Left lung (tissue), 10 donors: Measurements from ENCODE around the gene ENG. TPM values are rescaled to one million over a fixed set of nuclear protein-coding genes. Genes with fewer than 3 reads are reported as not detected.

Experiments
- ATAC-seq: fragments of 200-7000 bp; cut with Tn5 transposase; one replicate; pipeline ENCODE4 v1.9.1; 2020; ENCODE audit warnings: moderate library complexity
- DNase-seq, 4 donors: peaks; one replicate each; pipeline ENCODE4 v3.0.0-alpha.2; 2013 to 2020
- H3K27ac ChIP-seq, 2 donors: fragments of 200-600 bp; sonication (generic) in 1 of 2; one replicate each; pipeline versions ENCODE4 v1.5.0 to v1.8.0; 2020 to 2021
- H3K27me3 ChIP-seq, 2 donors: fragments of 200-600 bp; sonication (generic) in 1 of 2; one replicate each; pipeline versions ENCODE4 v1.5.0 to v1.8.0; 2020 to 2021
- H3K36me3 ChIP-seq, 2 donors: fragments of 200-600 bp; sonication (generic) in 1 of 2; one replicate each; pipeline versions ENCODE4 v1.5.0 to v1.8.0; 2020 to 2021
- H3K4me1 ChIP-seq, 2 donors: fragments of 200-600 bp; one replicate each; pipeline ENCODE4 v1.8.0; 2021
- H3K4me3 ChIP-seq, 2 donors: fragments of 200-600 bp; sonication (generic) in 1 of 2; one replicate each; pipeline versions ENCODE4 v1.5.0 to v1.8.0; 2020 to 2021; ENCODE audit warnings: mild to moderate bottlenecking in 1 of 2
- H3K9me3 ChIP-seq, 2 donors: fragments of 200-600 bp; sonication (generic) in 1 of 2; one replicate each; pipeline versions ENCODE4 v1.5.0 to v1.8.0; 2020 to 2021
- intact Hi-C, 2 donors: fragments of 100-400 bp; cut with DNase I; formaldehyde crosslinking; loops; one replicate each; pipeline versions ENCODE4 v1.11.2 to v1.14.2; 2022
- polyA plus RNA-seq, 6 donors: library from polyadenylated mRNA; unstranded; fragments of 120-200 nt; gene quantifications; one replicate each; pipeline ENCODE4 v1.2.1, GENCODE V29; 2013; ENCODE audit not compliant: insufficient read length in 6 of 6
- total RNA-seq, 2 donors: library from RNA; stranded (reverse); fragmentation: NEBNext Ultra II Directional; extraction: Animal tissue kit (Norgen Biotek cat#: 25700); gene quantifications; one replicate each; pipeline ENCODE4 v1.2.1, GENCODE V29; 2021
- TF ChIP-seq, protein P1 (sequence below), 2 donors: fragments of 200-600 bp; sonication (generic) in 1 of 2; IDR thresholded peaks; one replicate each; pipeline versions ENCODE4 v1.5.0 to v1.8.0; 2021; ENCODE audit warnings: antibody characterized with exemption in 2 of 2
- donor health status: DM: no; HTN: yes; CAD: no.
- donor health status: DM: no; HTN: no; CAD: no.

Gene ENG
- total and polyA plus RNA-seq, 8 donors, result 71.8 to 354 (median 93.6) TPM

DNA sequence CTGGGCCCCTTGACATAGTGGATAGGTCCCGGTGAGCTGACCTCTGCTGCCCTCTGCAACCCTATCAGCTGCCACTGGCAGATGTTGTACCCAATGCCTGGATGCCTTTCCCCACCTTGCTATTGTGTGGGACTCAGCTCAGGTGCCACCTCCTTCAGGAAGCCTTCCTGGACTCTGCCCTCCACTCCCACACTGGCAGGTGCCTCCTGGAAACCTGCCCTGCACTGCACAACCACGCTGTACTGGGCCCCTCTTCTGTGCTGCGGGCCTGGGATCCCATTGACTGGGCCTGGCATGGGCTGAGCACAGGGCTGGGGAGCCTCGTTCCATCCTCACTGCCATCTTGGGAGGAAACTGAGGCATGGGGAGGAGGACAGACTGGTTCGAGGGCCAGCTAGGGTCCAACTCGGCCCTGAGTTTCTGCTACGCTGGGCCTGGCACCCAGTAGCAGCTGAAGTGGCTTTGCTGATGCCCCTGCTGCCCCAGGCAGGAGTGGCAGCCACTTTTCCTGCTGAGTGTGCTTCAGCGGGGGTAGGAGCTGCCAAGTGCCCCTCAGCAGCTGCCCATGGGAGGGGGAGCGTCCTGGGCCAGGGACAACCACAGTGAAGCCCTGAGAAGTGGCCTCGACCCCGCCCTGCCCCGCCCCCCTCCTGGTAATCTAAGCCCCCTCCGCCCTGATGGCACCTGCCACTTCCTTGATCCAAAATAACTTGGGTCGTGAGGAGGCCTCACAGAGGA is 21.7 kb upstream of the ENG start:
- TF ChIP-seq, protein P1, sequence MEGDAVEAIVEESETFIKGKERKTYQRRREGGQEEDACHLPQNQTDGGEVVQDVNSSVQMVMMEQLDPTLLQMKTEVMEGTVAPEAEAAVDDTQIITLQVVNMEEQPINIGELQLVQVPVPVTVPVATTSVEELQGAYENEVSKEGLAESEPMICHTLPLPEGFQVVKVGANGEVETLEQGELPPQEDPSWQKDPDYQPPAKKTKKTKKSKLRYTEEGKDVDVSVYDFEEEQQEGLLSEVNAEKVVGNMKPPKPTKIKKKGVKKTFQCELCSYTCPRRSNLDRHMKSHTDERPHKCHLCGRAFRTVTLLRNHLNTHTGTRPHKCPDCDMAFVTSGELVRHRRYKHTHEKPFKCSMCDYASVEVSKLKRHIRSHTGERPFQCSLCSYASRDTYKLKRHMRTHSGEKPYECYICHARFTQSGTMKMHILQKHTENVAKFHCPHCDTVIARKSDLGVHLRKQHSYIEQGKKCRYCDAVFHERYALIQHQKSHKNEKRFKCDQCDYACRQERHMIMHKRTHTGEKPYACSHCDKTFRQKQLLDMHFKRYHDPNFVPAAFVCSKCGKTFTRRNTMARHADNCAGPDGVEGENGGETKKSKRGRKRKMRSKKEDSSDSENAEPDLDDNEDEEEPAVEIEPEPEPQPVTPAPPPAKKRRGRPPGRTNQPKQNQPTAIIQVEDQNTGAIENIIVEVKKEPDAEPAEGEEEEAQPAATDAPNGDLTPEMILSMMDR (IDR thresholded peaks at IDR 0.05), result no peak
- DNase-seq, result peak in 2 of 4 donors; percentile 45 to 85
- H3K9me3 ChIP-seq, result no peaks in the 10 kb centered on the region
- peaks cover 0 to 21% of the 10 kb centered on the region in 2 donors for H3K36me3 ChIP-seq
- H3K4me1 ChIP-seq, result peaks cover 27 to 56% of the 10 kb centered on the region in 2 donors
- ATAC-seq, result peak; percentile 61
- intact Hi-C loops, result loop anchor here in 1 of 2 donors (10.0 kb wide), 1 partner anchor 81 kb away; no protein-coding TSS in a partner anchor
- H3K27ac ChIP-seq, result peak overlapping the region; percentile 70 to 75
- H3K27me3 ChIP-seq, result peaks cover 0 to 13% of the 10 kb centered on the region in 2 donors
- H3K4me3 ChIP-seq, result peak overlapping the region; percentile 7 to 46

DNA sequence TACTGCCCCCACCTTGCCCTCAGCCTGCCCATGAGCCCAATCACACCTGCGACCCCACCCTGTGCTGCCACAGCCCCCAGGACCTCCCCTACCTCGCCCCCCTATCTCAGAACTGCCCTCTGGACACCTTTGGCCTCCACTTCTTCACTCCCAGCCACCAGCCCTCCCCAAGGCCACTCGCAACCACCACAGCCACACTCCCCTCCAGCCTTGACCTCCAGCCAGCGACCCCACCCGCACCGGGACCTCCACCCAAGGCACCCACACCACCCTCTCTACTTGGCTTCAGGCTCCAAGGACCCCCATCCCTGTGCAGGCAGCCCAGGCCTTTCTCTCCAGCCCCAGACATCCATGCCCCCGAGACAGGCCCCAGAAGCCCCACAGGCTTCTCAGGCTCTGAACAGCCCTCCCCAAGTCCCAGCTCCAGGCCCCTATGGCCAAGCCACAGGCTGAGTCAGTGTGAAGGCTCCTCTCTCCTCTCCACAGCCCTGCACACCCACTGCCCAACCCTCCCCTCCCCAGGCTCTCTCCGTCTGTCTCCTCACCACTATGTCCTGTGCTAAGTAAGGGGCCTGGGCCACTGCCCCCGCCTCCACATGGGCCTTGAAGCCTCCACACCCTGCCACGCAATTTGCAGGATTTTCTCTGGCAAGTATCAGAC is 21.0 kb upstream of the ENG start:
- no peaks in the 10 kb centered on the region for H3K9me3 ChIP-seq
- peaks cover 0 to 13% of the 10 kb centered on the region in 2 donors for H3K27me3 ChIP-seq
- DNase-seq (no peak), ATAC-seq (peak; percentile 30)
- H3K4me3 ChIP-seq, result peak overlapping the region; percentile 7 to 46
- peak overlapping the region; percentile 70 to 72 for H3K27ac ChIP-seq
- TF ChIP-seq, protein P1 (IDR thresholded peaks at IDR 0.05), result no peak
- H3K36me3 ChIP-seq, result peaks cover 0 to 29% of the 10 kb centered on the region in 2 donors
- intact Hi-C loops, result loop anchor here in 1 of 2 donors (10.0 kb wide), 1 partner anchor 81 kb away; no protein-coding TSS in a partner anchor
- peaks cover 27 to 56% of the 10 kb centered on the region in 2 donors for H3K4me1 ChIP-seq

DNA sequence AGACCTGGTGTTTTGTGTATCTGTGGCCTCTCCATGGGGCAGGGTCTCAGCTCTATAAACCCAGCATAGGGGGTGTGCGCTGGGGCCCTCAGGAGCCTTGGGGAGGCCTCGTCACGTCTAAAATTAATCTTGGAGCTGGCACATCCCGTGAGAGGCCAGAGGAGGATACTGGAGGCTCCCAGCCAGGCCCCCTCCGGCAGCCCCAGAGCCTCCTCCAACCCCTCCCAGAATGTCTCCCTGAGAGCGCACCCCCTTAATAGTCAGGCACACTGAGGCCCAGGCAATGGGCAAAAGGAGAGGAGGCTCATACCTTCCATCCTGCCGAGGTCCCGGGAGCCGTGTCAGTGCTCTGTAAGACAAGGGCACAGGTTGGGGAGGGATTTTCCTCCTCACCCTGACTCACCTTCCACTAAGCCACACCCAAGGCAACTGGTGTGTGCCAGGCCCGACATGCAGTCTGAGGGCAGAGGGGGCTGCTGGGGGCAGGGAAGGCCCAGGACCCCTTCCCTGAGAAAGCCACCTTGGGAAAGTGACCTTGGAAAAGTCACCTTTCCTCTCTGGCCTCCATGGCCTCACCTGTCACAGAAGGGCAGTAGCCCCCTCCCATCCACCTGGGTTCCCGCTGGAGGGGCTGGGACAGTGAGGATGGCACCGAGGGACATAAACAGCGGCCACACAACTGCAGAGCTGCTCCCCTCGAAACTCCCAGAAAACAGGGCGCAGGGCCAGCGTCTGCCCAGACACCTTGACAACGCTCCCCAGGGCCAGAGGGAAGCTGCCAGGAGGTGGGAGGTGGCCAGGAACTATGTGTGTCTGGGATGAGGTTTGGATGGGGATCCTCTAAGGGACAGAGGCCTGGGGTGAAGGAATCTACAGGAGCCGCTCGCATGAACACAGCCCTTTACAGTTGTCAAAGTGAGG is 20.1 kb upstream of the ENG start:
- peaks cover 27 to 60% of the 10 kb centered on the region in 2 donors for H3K4me1 ChIP-seq
- H3K36me3 ChIP-seq, result peaks cover 0 to 30% of the 10 kb centered on the region in 2 donors
- ATAC-seq, result no peak
- peaks cover 0 to 13% of the 10 kb centered on the region in 2 donors for H3K27me3 ChIP-seq
- peak overlapping the region in 1 of 2 donors; percentile 14 for H3K4me3 ChIP-seq
- no peaks in the 10 kb centered on the region for H3K9me3 ChIP-seq
- TF ChIP-seq, protein P1 (IDR thresholded peaks at IDR 0.05), result no peak
- peak in 1 of 4 donors; percentile 73 for DNase-seq
- intact Hi-C loops, result loop anchor here in 1 of 2 donors (5.0 to 10.0 kb wide), 2 partner anchors 80 to 137 kb away; partner anchors contain the start of gene TOR2A
- peak overlapping the region in 1 of 2 donors; percentile 70 for H3K27ac ChIP-seq

DNA sequence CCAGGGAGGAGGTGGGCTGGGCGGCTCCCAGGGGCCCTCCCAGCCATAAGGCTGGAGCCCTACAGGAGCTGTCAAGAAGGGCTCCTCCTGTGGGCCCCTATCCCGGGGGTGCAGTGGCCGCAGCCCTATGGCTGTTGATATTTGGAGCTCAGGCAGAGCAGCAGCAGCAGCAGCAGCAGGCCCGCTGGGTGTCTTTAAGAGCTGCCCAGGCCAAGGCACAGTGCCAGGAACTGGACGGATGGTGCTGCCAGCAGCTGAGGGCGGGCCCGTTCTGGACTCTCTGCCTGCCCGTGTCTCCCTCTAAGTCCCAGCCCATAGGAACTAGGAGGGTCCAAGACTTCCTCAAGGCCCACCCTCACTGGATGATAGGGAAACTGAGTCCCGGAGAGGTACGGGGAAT is 19.4 kb upstream of the ENG start:
- intact Hi-C loops, result loop anchor here in 1 of 2 donors (5.0 to 10.0 kb wide), 2 partner anchors 79 to 137 kb away; partner anchors contain the start of gene TOR2A
- Histone ChIP-seq H3K4me3 (peak overlapping the region in 1 of 2 donors; percentile 14), H3K36me3 (peaks cover 0 to 30% of the 10 kb centered on the region in 2 donors), H3K27ac (peak overlapping the region in 1 of 2 donors; percentile 16), H3K9me3 (no peaks in the 10 kb centered on the region), H3K27me3 (peaks cover 0 to 13% of the 10 kb centered on the region in 2 donors), H3K4me1 (peaks cover 27 to 67% of the 10 kb centered on the region in 2 donors)
- ATAC-seq (peak; percentile 6), DNase-seq (peak in 2 of 4 donors; percentile 80 to 86)
- TF ChIP-seq, protein P1 (IDR thresholded peaks at IDR 0.05), result no peak
